Stomach smooth muscle (tissue), 2 donors: ENCODE results near the gene AHCYL2.
"Not testable (repeated sequence)": the region's sequence is repeated elsewhere in the genome, so short reads cannot be mapped to it uniquely, and the experiment has no call there.

Source experiments
- H3K27ac ChIP-seq: one replicate; pipeline ENCODE4 v1.7.0; 2013; ENCODE audit warnings: mild to moderate bottlenecking, low read length, inconsistent platforms
- H3K27me3 ChIP-seq, 2 donors: one replicate each; pipeline ENCODE4 v1.7.0; 2013; ENCODE audit warnings: low read length in 2 of 2; ENCODE audit not compliant: insufficient read depth in 2 of 2, control insufficient read depth in 1 of 2
- H3K36me3 ChIP-seq, 2 donors: one replicate each; pipeline ENCODE4 v1.7.0; 2013; ENCODE audit warnings: low read length in 2 of 2; ENCODE audit not compliant: control insufficient read depth in 2 of 2, insufficient read depth in 2 of 2
- H3K4me1 ChIP-seq: one replicate; pipeline ENCODE4 v1.7.0; 2013; ENCODE audit warnings: low read length; ENCODE audit not compliant: control insufficient read depth, insufficient read depth
- H3K4me3 ChIP-seq, 2 donors: one replicate each; pipeline ENCODE4 v1.7.0; 2013; ENCODE audit warnings: low read length in 2 of 2
- H3K9ac ChIP-seq, 2 donors: one replicate each; pipeline ENCODE4 v1.7.0; 2013; ENCODE audit warnings: low read length in 2 of 2, mild to moderate bottlenecking in 1 of 2
- H3K9me3 ChIP-seq, 2 donors: one replicate each; pipeline ENCODE4 v1.7.0; 2013; ENCODE audit warnings: low read length in 2 of 2; ENCODE audit not compliant: control insufficient read depth in 2 of 2
- donor health status: healthy.
- donor health status: Pancreatic carcinoma.

The AHCYL2 gene

GRCh38 chr7:129252128-129252527 lies 27.3 kb downstream of the AHCYL2 start:
- no peak overlapping the region for H3K27ac ChIP-seq
- H3K4me3 ChIP-seq = no peak overlapping the region
- no peaks in the 10 kb centered on the region for H3K27me3 ChIP-seq
- no peaks in the 10 kb centered on the region for H3K4me1 ChIP-seq
- H3K9me3 ChIP-seq = no peaks in the 10 kb centered on the region
- no peak overlapping the region for H3K9ac ChIP-seq
- H3K36me3 ChIP-seq = no peaks in the 10 kb centered on the region

DNA sequence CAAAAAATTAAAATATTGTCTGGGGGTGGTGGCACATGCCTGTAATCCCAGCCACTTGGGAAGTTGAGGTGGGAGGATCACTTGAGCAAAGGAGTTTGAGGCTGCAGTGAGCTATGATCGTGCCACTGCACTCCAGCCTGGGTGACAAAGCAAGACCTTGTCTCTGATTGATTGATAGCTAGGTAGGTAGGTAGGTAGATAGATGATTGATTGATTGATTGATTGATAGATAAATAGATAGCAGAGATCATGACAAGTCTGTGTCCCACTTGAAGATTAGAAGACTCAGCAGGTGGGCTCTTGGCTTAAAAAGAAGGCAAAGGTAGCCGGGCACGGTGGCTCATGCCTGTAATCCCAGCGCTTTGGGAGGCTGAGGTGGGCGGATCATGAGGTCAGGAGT lies 27.8 kb downstream of the AHCYL2 start:
- H3K4me1 ChIP-seq, H3K36me3 ChIP-seq, H3K9ac ChIP-seq, H3K27ac ChIP-seq, H3K4me3 ChIP-seq, H3K27me3 ChIP-seq, H3K9me3 ChIP-seq: not testable (repeated sequence)

DNA sequence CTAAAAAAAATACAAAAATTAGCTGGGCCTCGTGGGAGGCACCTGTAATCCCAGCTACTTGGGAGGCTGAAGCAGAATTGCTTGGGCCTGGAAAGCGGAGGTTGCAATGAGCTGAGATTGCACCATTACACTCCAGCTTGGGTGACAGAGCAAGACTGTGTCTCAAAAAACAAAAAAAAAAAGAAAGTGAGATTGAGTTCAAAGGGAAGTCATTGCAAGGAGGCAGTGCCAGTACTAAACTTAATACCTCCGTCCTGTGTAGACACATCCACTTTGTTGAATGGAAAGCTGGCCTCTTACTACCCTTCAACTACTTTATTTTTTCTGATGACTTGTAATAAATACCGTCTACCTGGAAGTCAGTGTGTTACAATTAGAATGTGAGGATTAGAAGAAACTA lies 31.0 kb downstream of the AHCYL2 start:
- Histone ChIP-seq H3K9ac (no peak overlapping the region), H3K36me3 (no peaks in the 10 kb centered on the region), H3K27me3 (no peaks in the 10 kb centered on the region), H3K4me1 (no peaks in the 10 kb centered on the region), H3K4me3 (no peak overlapping the region), H3K9me3 (no peaks in the 10 kb centered on the region), H3K27ac (no peak overlapping the region)

DNA sequence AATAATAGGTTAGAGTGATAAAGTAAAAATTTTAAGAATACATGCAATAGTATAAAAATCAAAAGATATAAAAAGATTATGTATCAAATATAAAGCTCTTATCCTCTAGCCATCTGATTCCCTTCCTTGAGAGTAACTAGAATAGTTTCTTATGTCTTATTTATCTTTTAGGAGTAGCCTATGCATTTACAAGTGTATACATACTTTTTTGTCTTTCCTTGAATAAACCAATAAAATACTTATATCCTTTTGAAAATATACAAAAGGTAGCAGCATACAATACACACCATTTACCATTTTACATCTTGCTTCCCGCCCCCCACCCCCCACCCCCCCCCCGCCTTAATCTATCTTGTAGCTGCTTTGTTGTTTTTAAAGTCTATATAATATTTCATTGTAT lies 31.4 kb downstream of the AHCYL2 start:
- no peak overlapping the region for H3K9ac ChIP-seq

GRCh38 chr7:129257168-129257567 lies 32.3 kb downstream of the AHCYL2 start:
- Histone ChIP-seq H3K27ac (no peak overlapping the region), H3K4me3 (no peak overlapping the region), H3K27me3 (no peaks in the 10 kb centered on the region), H3K9me3 (no peaks in the 10 kb centered on the region), H3K36me3 (no peaks in the 10 kb centered on the region), H3K4me1 (no peaks in the 10 kb centered on the region), H3K9ac (no peak overlapping the region)

More for the DNA sequence above, 31.4 kb downstream of the AHCYL2 start:
- Histone ChIP-seq H3K36me3 (no peaks in the 10 kb centered on the region), H3K27ac (no peak overlapping the region), H3K4me3 (no peak overlapping the region), H3K9me3 (no peaks in the 10 kb centered on the region), H3K27me3 (no peaks in the 10 kb centered on the region), H3K4me1 (no peaks in the 10 kb centered on the region)

GRCh38 chr7:129258649-129259389 lies 34.0 kb downstream of the AHCYL2 start:
- no peak overlapping the region for H3K4me3 ChIP-seq
- H3K27me3 ChIP-seq = no peaks in the 10 kb centered on the region
- H3K27ac ChIP-seq = no peak overlapping the region
- no peaks in the 10 kb centered on the region for H3K9me3 ChIP-seq
- no peak overlapping the region for H3K9ac ChIP-seq
- no peaks in the 10 kb centered on the region for H3K4me1 ChIP-seq
- no peaks in the 10 kb centered on the region for H3K36me3 ChIP-seq

- H3K27me3 ChIP-seq = no peaks in the 10 kb centered on the region
- H3K4me1 ChIP-seq = no peaks in the 10 kb centered on the region
- no peak overlapping the region for H3K27ac ChIP-seq
- H3K9me3 ChIP-seq = no peaks in the 10 kb centered on the region
- no peaks in the 10 kb centered on the region for H3K36me3 ChIP-seq
- no peak overlapping the region for H3K4me3 ChIP-seq
- no peak overlapping the region for H3K9ac ChIP-seq
These were observed 37.5 kb downstream of the AHCYL2 start for GRCh38 chr7:129262324-129262723.

DNA sequence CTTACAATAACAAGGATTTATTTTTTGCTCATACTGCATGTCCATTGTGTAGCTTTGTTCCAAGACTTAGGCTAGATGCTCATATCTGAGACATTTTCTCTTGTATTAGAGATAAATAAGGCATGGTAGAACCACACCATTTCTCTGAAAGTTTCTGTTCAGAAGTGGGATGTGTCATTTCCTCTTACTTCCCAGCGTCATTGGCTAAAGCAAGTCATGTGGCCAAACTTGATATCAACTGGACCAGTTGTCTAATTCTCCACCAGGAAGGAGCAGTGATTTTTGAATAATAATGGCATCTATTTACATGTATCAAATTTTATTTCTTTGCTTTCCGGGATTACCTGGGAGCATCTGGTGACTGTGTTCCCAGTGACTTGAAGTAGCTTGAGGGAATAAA lies 38.3 kb downstream of the AHCYL2 start:
- Histone ChIP-seq H3K4me3 (no peak overlapping the region), H3K9ac (no peak overlapping the region), H3K4me1 (no peaks in the 10 kb centered on the region), H3K27me3 (no peaks in the 10 kb centered on the region), H3K9me3 (no peaks in the 10 kb centered on the region), H3K27ac (no peak overlapping the region), H3K36me3 (no peaks in the 10 kb centered on the region)

- Histone ChIP-seq H3K36me3 (no peaks in the 10 kb centered on the region), H3K4me3 (no peak overlapping the region), H3K9ac (no peak overlapping the region), H3K27me3 (no peaks in the 10 kb centered on the region), H3K27ac (no peak overlapping the region), H3K4me1 (no peaks in the 10 kb centered on the region), H3K9me3 (no peaks in the 10 kb centered on the region)
These were observed 39.7 kb downstream of the AHCYL2 start for GRCh38 chr7:129264534-129264933.

DNA sequence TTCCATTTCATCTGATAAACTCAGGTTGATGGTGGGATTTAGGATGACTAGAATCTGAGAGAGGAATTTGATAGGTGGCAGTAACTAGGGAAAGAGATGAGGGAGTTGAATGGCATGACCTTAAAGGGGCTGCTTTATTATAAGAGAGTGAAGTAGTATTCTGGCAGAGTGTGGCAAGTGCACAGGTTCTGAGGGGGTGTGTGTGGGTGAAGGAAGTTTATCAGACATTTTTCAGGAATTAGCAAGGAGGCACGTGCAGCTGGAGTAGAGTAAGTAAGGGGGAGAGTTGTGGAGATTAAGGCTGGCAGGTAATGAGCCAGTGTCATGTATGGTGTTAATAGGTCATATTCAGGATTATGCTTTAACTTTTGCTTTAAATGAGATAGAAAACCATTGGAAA lies 40.5 kb downstream of the AHCYL2 start:
- no peak overlapping the region for H3K9ac ChIP-seq
- H3K27ac ChIP-seq = no peak overlapping the region
- no peak overlapping the region for H3K4me3 ChIP-seq
- no peaks in the 10 kb centered on the region for H3K9me3 ChIP-seq
- no peaks in the 10 kb centered on the region for H3K4me1 ChIP-seq
- no peaks in the 10 kb centered on the region for H3K27me3 ChIP-seq
- H3K36me3 ChIP-seq = no peaks in the 10 kb centered on the region

DNA sequence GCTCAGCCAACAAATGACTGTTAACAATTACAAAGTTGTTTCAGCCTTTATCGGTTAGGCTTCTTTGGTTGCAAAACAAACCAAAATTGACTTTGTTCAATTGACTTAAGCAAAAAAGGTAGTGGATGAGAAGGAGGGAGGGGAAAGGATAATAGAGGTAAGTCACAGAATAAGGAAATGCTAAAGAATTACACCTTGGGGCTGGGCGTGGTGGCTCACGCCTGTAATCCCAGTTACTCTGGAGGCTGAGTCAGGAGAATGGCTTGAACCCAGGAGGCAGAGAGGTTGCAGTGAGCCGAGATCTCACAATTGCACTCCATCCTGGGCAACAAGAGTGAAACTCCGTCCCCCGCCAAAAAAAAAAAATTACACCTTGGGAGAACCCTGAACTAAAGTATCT lies 41.4 kb downstream of the AHCYL2 start:
- Histone ChIP-seq H3K27ac (no peak overlapping the region), H3K4me3 (no peak overlapping the region), H3K4me1 (no peaks in the 10 kb centered on the region), H3K36me3 (no peaks in the 10 kb centered on the region), H3K9me3 (no peaks in the 10 kb centered on the region), H3K9ac (no peak overlapping the region), H3K27me3 (no peaks in the 10 kb centered on the region)
